Transverse colon (tissue), 4 donors: ENCODE measurements around the gene NEDD4L. TPM values are rescaled to one million over a fixed set of nuclear protein-coding genes. Genes with fewer than 3 reads are reported as not detected.
"Not testable (repeated sequence)": the region's sequence is repeated elsewhere in the genome, so short reads cannot be mapped to it uniquely, and the experiment has no call there.

Source experiments
- DNase-seq: peaks from one replicate; pipeline ENCODE4 v3.0.0-alpha.2; 2019
- H3K27ac ChIP-seq, 4 donors: fragments of 200-600 bp; sonication (generic); 2 replicates each; pipeline ENCODE4 v1.5.1; 2016 to 2018; ENCODE audit warnings: inconsistent platforms in 4 of 4
- H3K27me3 ChIP-seq: fragments of 200-600 bp; sonication (generic); 2 replicates; pipeline ENCODE4 v1.5.1; 2017; ENCODE audit warnings: inconsistent platforms
- H3K36me3 ChIP-seq, 4 donors: fragments of 200-600 bp; sonication (generic); 2 replicates each; pipeline ENCODE4 v1.5.1; 2017 to 2019; ENCODE audit warnings: inconsistent platforms in 4 of 4
- H3K4me1 ChIP-seq, 4 donors: fragments of 200-600 bp; sonication (generic); 2 replicates each; pipeline ENCODE4 v1.5.1; 2017 to 2020; ENCODE audit warnings: inconsistent platforms in 4 of 4
- H3K4me3 ChIP-seq, 4 donors: fragments of 200-600 bp; sonication (generic); 1 replicate in 1 of 4; 2 replicates in 3 of 4; pipeline versions ENCODE4 v1.5.1 to v1.6.1; 2017 to 2019; ENCODE audit warnings: inconsistent platforms in 4 of 4
- H3K9me3 ChIP-seq, 2 donors: fragments of 200-600 bp; sonication (generic); 2 replicates each; pipeline ENCODE4 v1.5.1; 2017 to 2019; ENCODE audit warnings: inconsistent platforms in 2 of 2
- EP300 ChIP-seq: sonication (generic); formaldehyde crosslinking; IDR thresholded peaks from one replicate; pipeline ENCODE4 v1.6.1; 2017; ENCODE audit warnings: antibody characterized with exemption, low read depth
- POLR2A ChIP-seq: fragments of 450-650 bp; IDR thresholded peaks from one replicate; pipeline ENCODE4 v1.6.1; 2016; ENCODE audit warnings: antibody characterized with exemption, mild to moderate bottlenecking, moderate library complexity
- POLR2AphosphoS5 ChIP-seq, 3 donors: sonication (generic); formaldehyde crosslinking; IDR thresholded peaks; one replicate each; pipeline ENCODE4 v1.6.1; 2016; ENCODE audit warnings: antibody characterized with exemption in 3 of 3
- WGBS, 2 donors: methylation state at CpG; one replicate each; pipeline ENCODE4 v1.1.5; 2018; ENCODE audit warnings: low coverage in 1 of 2; 5-methylcytosine and 5-hydroxymethylcytosine counted together
- in situ Hi-C, 4 donors: fragments of 200-750 bp; cut with MboI; loops; one replicate each; pipeline versions ENCODE4 v1.15.0 to v1.15.1; 2017; ENCODE audit warnings: low sequenced_read_pairs in 3 of 4, low pct_ligation_motif_present in 1 of 4, low pct_unique_long_range_greater_than_20kb in 1 of 4
- intact Hi-C: fragments of 100-400 bp; cut with DNase I; formaldehyde crosslinking; loops from one replicate; pipeline ENCODE4 v1.15.1; 2023; ENCODE audit warnings: low total_unique reads
- total RNA-seq, 4 donors: library from RNA; depleted of rRNA; stranded (reverse); fragments of >200 nt; gene quantifications; one replicate each; pipeline ENCODE4 v1.1.0, GENCODE V29; 2016
- TF ChIP-seq, protein P1 (sequence below), 5 experiments: fragments of 200-600 bp in 3 of 5; fragments of 450-650 bp in 2 of 5; sonication (generic) in 3 of 5; IDR thresholded peaks; 1 replicate in 2 of 5; 2 replicates in 3 of 5; pipeline ENCODE4 v1.5.1; 2016 to 2017; ENCODE audit warnings: antibody characterized with exemption in 5 of 5, inconsistent platforms in 3 of 5, mild to moderate bottlenecking in 2 of 5, moderate library complexity in 1 of 5

The NEDD4L gene
- total RNA-seq, 4 donors from 2014 or later, result 217 to 773 (median 305) TPM

GRCh38 chr18:58431215-58431614, 387.2 kb downstream of the NEDD4L start:
- H3K9me3 ChIP-seq, result no peaks in the 10 kb centered on the region
- H3K4me3 ChIP-seq, result no peak overlapping the region
- no peaks in the 10 kb centered on the region for H3K36me3 ChIP-seq
- no peak for DNase-seq
- TF ChIP-seq POLR2AphosphoS5 (IDR thresholded peaks at IDR 0.05) (no peak), POLR2A (no peak), EP300 (no peak)
- TF ChIP-seq, protein P1, sequence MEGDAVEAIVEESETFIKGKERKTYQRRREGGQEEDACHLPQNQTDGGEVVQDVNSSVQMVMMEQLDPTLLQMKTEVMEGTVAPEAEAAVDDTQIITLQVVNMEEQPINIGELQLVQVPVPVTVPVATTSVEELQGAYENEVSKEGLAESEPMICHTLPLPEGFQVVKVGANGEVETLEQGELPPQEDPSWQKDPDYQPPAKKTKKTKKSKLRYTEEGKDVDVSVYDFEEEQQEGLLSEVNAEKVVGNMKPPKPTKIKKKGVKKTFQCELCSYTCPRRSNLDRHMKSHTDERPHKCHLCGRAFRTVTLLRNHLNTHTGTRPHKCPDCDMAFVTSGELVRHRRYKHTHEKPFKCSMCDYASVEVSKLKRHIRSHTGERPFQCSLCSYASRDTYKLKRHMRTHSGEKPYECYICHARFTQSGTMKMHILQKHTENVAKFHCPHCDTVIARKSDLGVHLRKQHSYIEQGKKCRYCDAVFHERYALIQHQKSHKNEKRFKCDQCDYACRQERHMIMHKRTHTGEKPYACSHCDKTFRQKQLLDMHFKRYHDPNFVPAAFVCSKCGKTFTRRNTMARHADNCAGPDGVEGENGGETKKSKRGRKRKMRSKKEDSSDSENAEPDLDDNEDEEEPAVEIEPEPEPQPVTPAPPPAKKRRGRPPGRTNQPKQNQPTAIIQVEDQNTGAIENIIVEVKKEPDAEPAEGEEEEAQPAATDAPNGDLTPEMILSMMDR (IDR thresholded peaks at IDR 0.05), result no peak
- in situ Hi-C loops (loop anchor here in 1 of 4 donors (25.0 kb wide), 1 partner anchor 106 kb away; no protein-coding TSS in a partner anchor), intact Hi-C loops (no loop called here)
- WGBS, 2 donors, result 79% methylated on average over 5 of the region's 5 CpGs; no CpG with 5 or more reads in 1 of the 2 donors
- H3K27me3 ChIP-seq, result no peaks in the 10 kb centered on the region
- no peaks in the 10 kb centered on the region for H3K4me1 ChIP-seq
- H3K27ac ChIP-seq, result no peak overlapping the region

- no peak for DNase-seq
- Histone ChIP-seq H3K4me1 (no peaks in the 10 kb centered on the region), H3K9me3 (no peaks in the 10 kb centered on the region), H3K27me3 (no peaks in the 10 kb centered on the region), H3K4me3 (no peak overlapping the region), H3K27ac (no peak overlapping the region), H3K36me3 (no peaks in the 10 kb centered on the region)
- WGBS, 2 donors, result 84 to 86% methylated on average over 8 to 9 of the region's 9 CpGs
- TF ChIP-seq EP300 (no peak), POLR2A (no peak), POLR2AphosphoS5 (IDR thresholded peaks at IDR 0.05) (no peak)
- TF ChIP-seq, protein P1 (IDR thresholded peaks at IDR 0.05), result no peak
- in situ Hi-C loops (loop anchor here in 1 of 4 donors (25.0 kb wide), 1 partner anchor 105 kb away; no protein-coding TSS in a partner anchor), intact Hi-C loops (no loop called here)
These were observed 388.2 kb downstream of the NEDD4L start for GRCh38 chr18:58432050-58432727.

DNA sequence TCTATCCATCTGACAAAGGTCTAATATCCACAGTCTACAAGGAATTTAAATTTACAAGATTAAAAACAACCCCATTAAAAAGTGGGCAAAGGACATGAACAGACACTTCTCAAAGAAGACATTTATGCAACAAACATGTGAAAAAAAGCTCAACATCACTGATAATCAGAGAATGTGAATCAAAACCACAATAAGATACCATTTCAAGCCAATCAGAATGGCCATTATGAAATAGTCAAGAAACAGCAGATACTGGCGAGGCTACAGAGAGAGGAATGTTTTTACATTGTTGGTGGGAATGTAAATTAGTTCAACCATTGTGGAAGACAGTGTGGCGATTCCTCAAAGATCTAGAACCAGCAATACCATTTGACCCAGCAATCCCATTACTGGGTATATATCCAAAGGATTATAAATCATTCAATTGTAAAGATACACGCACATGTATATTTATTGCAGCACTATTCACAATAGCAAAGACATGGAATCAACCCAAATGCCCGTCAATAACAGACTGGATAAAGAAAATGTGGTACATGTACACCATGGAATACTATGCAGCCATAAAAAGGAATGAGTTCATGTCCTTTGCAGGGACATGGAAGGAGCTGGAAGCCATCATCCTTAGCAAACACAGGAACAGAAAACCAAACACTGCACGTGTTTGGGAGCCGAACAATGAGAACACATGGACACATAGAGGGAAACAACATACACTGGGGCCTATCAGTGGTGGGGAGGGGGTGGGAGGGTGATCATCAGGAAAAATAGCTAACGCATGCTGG, 391.4 kb downstream of the NEDD4L start:
- DNase-seq, H3K9me3 ChIP-seq, intact Hi-C loops, H3K4me3 ChIP-seq, H3K27me3 ChIP-seq, H3K4me1 ChIP-seq, H3K36me3 ChIP-seq, H3K27ac ChIP-seq: not testable (repeated sequence)
- in situ Hi-C loops, result loop anchor here in 1 of 4 donors (25.0 kb wide), 1 partner anchor 102 kb away; no protein-coding TSS in a partner anchor
- whole genome bisulfite sequencing, 2 donors, result 81 to 95% methylated on average over 5 to 7 of the region's 7 CpGs

GRCh38 chr18:58438161-58438957, 394.3 kb downstream of the NEDD4L start:
- TF ChIP-seq POLR2AphosphoS5 (IDR thresholded peaks at IDR 0.05) (no peak), EP300 (no peak), POLR2A (no peak)
- TF ChIP-seq, protein P1 (IDR thresholded peaks at IDR 0.05), result no peak
- peak overlapping the region in 3 of 4 donors; percentile 10 to 32 (median 12) for H3K4me3 ChIP-seq
- H3K27ac ChIP-seq, result no peak overlapping the region
- no peaks in the 10 kb centered on the region for H3K27me3 ChIP-seq
- intact Hi-C loops, result no loop called here
- in situ Hi-C loops, result loop anchor here in 1 of 4 donors (25.0 kb wide), 1 partner anchor 99 kb away; no protein-coding TSS in a partner anchor
- DNase-seq, result no peak
- no peaks in the 10 kb centered on the region for H3K9me3 ChIP-seq
- peaks cover 0 to 9% (median 3%) of the 10 kb centered on the region in 4 donors for H3K4me1 ChIP-seq
- H3K36me3 ChIP-seq, result no peaks in the 10 kb centered on the region
- WGBS, 2 donors, result 7 to 40% methylated on average over 4 to 6 of the region's 6 CpGs
